H1 (cell line): ENCODE measurements around the gene BAIAP2.

Experiments
- ATF2 ChIP-seq: IDR thresholded peaks from 2 replicates; pipeline ENCODE4 v1.6.1; 2012; ENCODE audit warnings: low read length, inconsistent platforms
- CEBPB ChIP-seq: IDR thresholded peaks from 2 replicates; pipeline ENCODE4 v1.6.1; 2012; ENCODE audit warnings: low read depth, low read length
- CREB1 ChIP-seq: IDR thresholded peaks from 2 replicates; pipeline ENCODE4 v1.6.1; 2012; ENCODE audit warnings: inconsistent platforms
- CTCF ChIP-seq, 3 experiments: IDR thresholded peaks; 1 replicate in 2 of 3; 2 replicates in 1 of 3; pipeline versions ENCODE4 v1.5.1 to v1.6.1; 2011; ENCODE audit warnings: low read length in 3 of 3, mild to moderate bottlenecking in 3 of 3, inconsistent platforms in 2 of 3, low read depth in 1 of 3, moderate library complexity in 1 of 3; ENCODE audit not compliant: insufficient read depth in 1 of 3; ENCODE audit errors: control extremely low read depth in 1 of 3
- JUND ChIP-seq: IDR thresholded peaks from 2 replicates; pipeline ENCODE4 v1.6.1; 2011; ENCODE audit warnings: mild to moderate bottlenecking, improper control_type of control experiment, low read length
- KDM4A ChIP-seq: IDR thresholded peaks from one replicate; pipeline ENCODE4 v1.7.1; 2012; ENCODE audit warnings: low read depth, mild to moderate bottlenecking, moderate library complexity, low read length, inconsistent platforms; ENCODE audit not compliant: severe bottlenecking
- MAFK ChIP-seq: IDR thresholded peaks from 2 replicates; pipeline ENCODE4 v1.6.1; 2012; ENCODE audit warnings: low read depth, mild to moderate bottlenecking, improper control_type of control experiment, low read length
- MAX ChIP-seq: IDR thresholded peaks from 2 replicates; pipeline ENCODE4 v1.6.1; 2012; ENCODE audit warnings: inconsistent platforms
- PHF8 ChIP-seq: fragments of 200-600 bp; sonication (generic); conservative IDR thresholded peaks from 2 replicates; pipeline ENCODE4 v1.7.1; 2012; ENCODE audit warnings: low read depth, mild to moderate bottlenecking, inconsistent platforms, low read length, moderate library complexity
- POLR2A ChIP-seq, 2 experiments: IDR thresholded peaks; 1 replicate in 1 of 2; 2 replicates in 1 of 2; pipeline ENCODE4 v1.6.1; 2011; ENCODE audit warnings: low read depth in 2 of 2, low read length in 2 of 2, mild to moderate bottlenecking in 2 of 2; ENCODE audit errors: control extremely low read depth in 1 of 2
- POLR2AphosphoS5 ChIP-seq: IDR thresholded peaks from 2 replicates; pipeline ENCODE4 v1.6.1; 2011; ENCODE audit warnings: low read depth, low read length
- SP1 ChIP-seq: IDR thresholded peaks from 2 replicates; pipeline ENCODE4 v1.6.1; 2011; ENCODE audit warnings: low read depth, low read length
- SRF ChIP-seq: IDR thresholded peaks from 2 replicates; pipeline ENCODE4 v1.6.1; 2011; ENCODE audit warnings: mild to moderate bottlenecking, low read depth, low read length, moderate library complexity
- YY1 ChIP-seq: IDR thresholded peaks from 2 replicates; pipeline ENCODE4 v1.6.1; 2011; ENCODE audit warnings: low read depth, mild to moderate bottlenecking, low read length

GRCh38 chr17:81161536-81161935, 126.6 kb downstream of the BAIAP2 start:
- TF ChIP-seq CREB1 (no peak), YY1 (no peak), MAFK (no peak), MAX (no peak), CTCF (IDR thresholded peaks at IDR 0.05; ENCODE audit: control extremely low read depth in 1 of 3, insufficient read depth in 1 of 3, low read depth in 1 of 3, low read length in 3 of 3) (no peak), JUND (no peak), PHF8 (no peak), POLR2AphosphoS5 (no peak), SP1 (no peak), SRF (no peak), CEBPB (no peak), ATF2 (no peak), KDM4A (no peak), POLR2A (IDR thresholded peaks at IDR 0.05; ENCODE audit: control extremely low read depth in 1 of 2, low read depth in 2 of 2, low read length in 2 of 2) (no peak)
